ENCODE data around the gene ELMOD3. TPM values are rescaled to one million over a fixed set of nuclear protein-coding genes. Genes with fewer than 3 reads are reported as not detected.

The ELMOD3 gene
- total and polyA plus RNA-seq, 2 of the 8 experiments (the other 6 are each of a cell fraction or from before 2014, with no cell fraction given), result 8.5 to 10.2 TPM

DNA sequence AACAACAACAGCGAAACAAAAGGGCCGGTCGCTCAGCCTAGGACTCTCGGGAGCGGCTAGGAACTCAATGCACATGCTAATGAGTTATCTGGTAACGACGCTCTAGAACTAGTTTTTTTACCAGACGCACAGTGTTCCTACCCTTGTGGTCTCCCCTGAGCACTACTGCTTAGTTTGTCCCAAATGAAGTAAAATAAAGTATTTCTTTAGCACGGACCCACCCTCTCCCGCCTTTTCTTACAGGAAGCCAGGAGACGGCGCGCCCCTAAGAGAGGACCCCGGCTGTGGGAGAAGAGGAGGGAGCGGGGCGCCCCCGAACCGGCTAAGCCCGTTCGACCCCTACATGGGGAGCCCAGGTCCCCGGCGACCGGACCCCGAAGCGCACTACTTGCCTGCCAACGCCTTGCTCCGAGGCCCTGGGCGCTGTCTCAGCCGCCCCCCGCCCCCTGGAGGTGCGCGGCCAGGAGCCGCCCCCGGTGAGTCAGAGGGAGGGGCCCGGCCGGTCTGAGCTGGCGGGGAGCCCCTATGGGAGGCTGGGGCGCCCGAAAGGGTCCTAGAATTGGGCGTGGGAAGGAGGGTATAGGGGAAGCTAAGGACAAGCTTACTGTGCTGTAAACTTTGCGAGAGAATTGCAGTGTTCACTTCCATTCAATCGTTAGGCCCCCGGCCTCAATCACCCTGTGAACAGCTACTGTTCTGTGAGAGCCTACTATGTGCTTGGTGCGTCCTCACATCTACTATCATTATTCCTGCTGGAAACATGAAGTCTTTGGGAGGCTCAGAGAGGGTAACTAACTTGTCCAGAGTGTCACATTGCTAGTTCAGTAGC is 59.2 kb downstream of the ELMOD3 start:
- Histone ChIP-seq H3K4ac (replicated peaks; ENCODE audit: insufficient read length, low read depth, low read length) (no peak overlapping the region), H3K9me3 (ENCODE audit: insufficient read depth in 2 of 2, low read depth in 1 of 2, low read length in 1 of 2) (no peaks in the 10 kb centered on the region), H2BK5ac (ENCODE audit: low read depth, low read length) (peak overlapping the region; percentile 35; the same call in 1 of the 2 replicates), H3K14ac (ENCODE audit: insufficient read length) (no peak overlapping the region), H4K8ac (ENCODE audit: extremely low read depth, insufficient read depth, low read length) (peak overlapping the region; percentile 95; the same call in 1 of the 2 replicates), H3K36me3 (ENCODE audit: control insufficient read depth in 2 of 4, insufficient read depth in 4 of 4, low read length in 3 of 4) (no peaks in the 10 kb centered on the region), H2BK15ac (ENCODE audit: low read length) (peak overlapping the region; percentile 61; the same call in 1 of the 2 replicates), H3K27me3 (replicated peaks in 1 of 4; ENCODE audit: control insufficient read depth in 3 of 4, extremely low read depth in 1 of 4, insufficient read depth in 3 of 4, low read length in 3 of 4) (peaks cover 0 to 3% (median 1%) of the 10 kb centered on the region in 4 experiments; a peak in 1 of 7 replicates), H3K79me2 (ENCODE audit: control insufficient read depth in 1 of 2, insufficient read depth in 2 of 2, low read length in 2 of 2) (no peaks in the 10 kb centered on the region), H3K23ac (ENCODE audit: insufficient read length) (peak overlapping the region; percentile 71), H3K56ac (replicated peaks; ENCODE audit: insufficient read length, low read depth, low read length) (peak overlapping the region; percentile 9), H3K4me2 (ENCODE audit: insufficient read depth in 1 of 2, low read depth in 2 of 2, low read length in 2 of 2) (peak overlapping the region; percentile 67 to 86), H2BK120ac (replicated peaks; ENCODE audit: low read depth, low read length) (peak overlapping the region; percentile 69), H3K4me3 (ENCODE audit: extremely low read depth in 1 of 4, insufficient read depth in 2 of 4, low read depth in 3 of 4, low read length in 4 of 4) (peak overlapping the region; percentile 72 to 85 (median 74)), H4K5ac (ENCODE audit: insufficient read length, low read depth, low read length) (peak overlapping the region; percentile 53), H3K27ac (ENCODE audit: low read depth, low read length) (no peak overlapping the region), H3K18ac (ENCODE audit: extremely low read depth, low read length) (peak overlapping the region; percentile 71), H3K9ac (replicated peaks in 1 of 4; ENCODE audit: extremely low read depth in 1 of 4, low read depth in 3 of 4, low read length in 3 of 4) (peak overlapping the region; percentile 1 to 76 (median 46)), H3K4me1 (replicated peaks in 1 of 4; ENCODE audit: control insufficient read depth in 3 of 4, insufficient read depth in 4 of 4, low read length in 3 of 4) (peaks cover 5 to 24% (median 18%) of the 10 kb centered on the region in 4 experiments), H4K91ac (replicated peaks; ENCODE audit: insufficient read length, low read length) (peak overlapping the region; percentile 83), H2AFZ (ENCODE audit: low read length) (peak overlapping the region; percentile 77; the same call in 1 of the 2 replicates), H2AK5ac (ENCODE audit: low read depth, low read length) (no peak overlapping the region), H3K23me2 (ENCODE audit: low read depth, low read length) (peaks cover 8% of the 10 kb centered on the region; the same call in 1 of the 2 replicates), H2BK20ac (ENCODE audit: low read length) (0 out of 2 replicates have a peak overlapping the region, but pooled peaks have one; percentile 48), H3K79me1 (ENCODE audit: low read depth, low read length) (peaks cover 5% of the 10 kb centered on the region), H4K20me1 (replicated peaks in 1 of 2; ENCODE audit: control insufficient read depth in 1 of 2, insufficient read depth in 2 of 2, low read length in 2 of 2) (no peaks in the 10 kb centered on the region), H2BK12ac (ENCODE audit: low read depth, low read length) (peak overlapping the region; percentile 96)
- DNase-seq (ENCODE audit: low read depth in 1 of 2, low spot score in 2 of 2), result peak in 1 of 2 experiments; percentile 71
- FAIRE-seq, result no peak
- ChIA-PET CTCF (ENCODE audit: partially characterized antibody) (interaction anchor here (0.6 to 1.8 kb wide), 14 partner anchors 10 to 189 kb away, joined by 3 to 11 read pairs (median 4); partner anchors contain the start of genes MAT2A and TMEM150A), POLR2A (ENCODE audit: partially characterized antibody) (interaction anchor here (0.6 to 55.3 kb wide), 15 partner anchors 8 to 202 kb away, joined by 3 to 1889 read pairs (median 4); partner anchors contain the start of genes ELMOD3, GGCX, MAT2A and RETSAT)
- WGBS, 2 experiments (ENCODE audit: extremely low coverage in 1 of 2, insufficient coverage in 1 of 2, insufficient read length in 1 of 2, insufficient replicate concordance in 2 of 2, low coverage in 1 of 2, low lambda C conversion rate in 2 of 2, missing lambda C conversion rate in 1 of 2), result 7% methylated on average over 24 of the region's 44 CpGs; no CpG with 5 or more reads in 1 of the 2 experiments
- TF ChIP-seq TCF12 (IDR thresholded peaks at IDR 0.05; ENCODE audit: low read depth, low read length), result 0 out of 2 replicates have a peak, but pooled peaks have one; percentile 23
- peak; percentile 21 for TF ChIP-seq TAF7 (optimal IDR thresholded peaks at IDR 0.05; ENCODE audit: borderline replicate concordance, low read depth, low read length)
- TF ChIP-seq ASH2L (IDR thresholded peaks at IDR 0.05; ENCODE audit: low read length), result peak; percentile 55
- TF ChIP-seq, protein P1, sequence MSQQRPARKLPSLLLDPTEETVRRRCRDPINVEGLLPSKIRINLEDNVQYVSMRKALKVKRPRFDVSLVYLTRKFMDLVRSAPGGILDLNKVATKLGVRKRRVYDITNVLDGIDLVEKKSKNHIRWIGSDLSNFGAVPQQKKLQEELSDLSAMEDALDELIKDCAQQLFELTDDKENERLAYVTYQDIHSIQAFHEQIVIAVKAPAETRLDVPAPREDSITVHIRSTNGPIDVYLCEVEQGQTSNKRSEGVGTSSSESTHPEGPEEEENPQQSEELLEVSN (IDR thresholded peaks at IDR 0.05), result peak; percentile 82
- 0 out of 2 replicates have a peak, but pooled peaks have one; percentile 18 for TF ChIP-seq TAF1 (IDR thresholded peaks at IDR 0.05; ENCODE audit: low read depth, low read length)
- 0 out of 2 replicates have a peak, but pooled peaks have one; percentile 6 for TF ChIP-seq JUND (IDR thresholded peaks at IDR 0.05; ENCODE audit: low read length)
- TF ChIP-seq BACH1 (IDR thresholded peaks at IDR 0.05; ENCODE audit: low read length), result no peak
- TF ChIP-seq, protein P2, sequence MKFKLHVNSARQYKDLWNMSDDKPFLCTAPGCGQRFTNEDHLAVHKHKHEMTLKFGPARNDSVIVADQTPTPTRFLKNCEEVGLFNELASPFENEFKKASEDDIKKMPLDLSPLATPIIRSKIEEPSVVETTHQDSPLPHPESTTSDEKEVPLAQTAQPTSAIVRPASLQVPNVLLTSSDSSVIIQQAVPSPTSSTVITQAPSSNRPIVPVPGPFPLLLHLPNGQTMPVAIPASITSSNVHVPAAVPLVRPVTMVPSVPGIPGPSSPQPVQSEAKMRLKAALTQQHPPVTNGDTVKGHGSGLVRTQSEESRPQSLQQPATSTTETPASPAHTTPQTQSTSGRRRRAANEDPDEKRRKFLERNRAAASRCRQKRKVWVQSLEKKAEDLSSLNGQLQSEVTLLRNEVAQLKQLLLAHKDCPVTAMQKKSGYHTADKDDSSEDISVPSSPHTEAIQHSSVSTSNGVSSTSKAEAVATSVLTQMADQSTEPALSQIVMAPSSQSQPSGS (IDR thresholded peaks at IDR 0.05; ENCODE audit: low read length), result no peak

Data from H1 (cell line).